Endothelial cell of umbilical vein (primary cell): Measurements from ENCODE around the gene ELF3. TPM values are rescaled to one million over a fixed set of nuclear protein-coding genes. Genes with fewer than 3 reads are reported as not detected.

Experiments
- BruUV-seq: library from RNA; stranded (reverse); fragments of 400-500 nt; replicated peaks from 2 replicates; lab custom pipeline; 2021; lab: Mats Ljungman, UMichigan
- CTCF ChIA-PET: fragments of 300-600, 350-600 bp; sonication (Branson Sonifier 250); formaldehyde crosslinking; loops from one replicate; lab custom pipeline; 2021; ENCODE audit warnings: antibody characterized with exemption, inconsistent platforms; lab: Charles Lee
- POLR2A ChIA-PET: fragments of 300-600, 350-600 bp; sonication (Branson Sonifier 250); formaldehyde crosslinking; loops from one replicate; lab custom pipeline; 2021; ENCODE audit warnings: antibody characterized with exemption, inconsistent platforms; lab: Charles Lee
- DNase-seq: peaks from one replicate; pipeline ENCODE4 v3.0.0-alpha.2; 2011; ENCODE audit warnings: low read depth, low spot score
- FAIRE-seq: peaks from 2 replicates; lab custom pipeline; 2011; peaks lifted over from hg19 to GRCh38; lab: Jason Lieb, UNC
- H2AFZ ChIP-seq: 2 replicates; pipeline ENCODE4 v1.6.0; 2012; ENCODE audit warnings: low read depth, low read length, control low read depth, inconsistent platforms
- H3K27ac ChIP-seq: 2 replicates; pipeline ENCODE4 v1.5.1; 2011; ENCODE audit warnings: low read depth, mild to moderate bottlenecking, control low read depth, low read length, moderate library complexity; ENCODE audit not compliant: insufficient read depth
- H3K27me3 ChIP-seq, 2 experiments: 2 replicates each; pipeline versions ENCODE4 v1.6.0 to v1.6.1; 2011; ENCODE audit warnings: low read length in 2 of 2, mixed read lengths in 1 of 2; ENCODE audit not compliant: control insufficient read depth in 2 of 2, insufficient read depth in 2 of 2
- H3K36me3 ChIP-seq, 2 experiments: 2 replicates in 1 of 2; 3 replicates in 1 of 2; pipeline ENCODE4 v1.5.1; 2011; ENCODE audit warnings: low read length in 2 of 2, mild to moderate bottlenecking in 1 of 2, moderate library complexity in 1 of 2; ENCODE audit not compliant: control insufficient read depth in 2 of 2, insufficient read depth in 2 of 2; ENCODE audit errors: extremely low read depth in 1 of 2
- H3K4me1 ChIP-seq: 3 replicates; pipeline ENCODE4 v1.5.1; 2011; ENCODE audit warnings: mild to moderate bottlenecking, low read length; ENCODE audit not compliant: control insufficient read depth, insufficient read depth; ENCODE audit errors: extremely low read depth
- H3K4me2 ChIP-seq: 2 replicates; pipeline ENCODE4 v1.6.1; 2011; ENCODE audit warnings: low read length, control low read depth, mixed read lengths; ENCODE audit not compliant: insufficient read depth
- H3K4me3 ChIP-seq, 3 experiments: fragments of 200-600 bp in 1 of 3; sonication (generic), shearing (Covaris generic) in 1 of 3; replicated peaks in 1 of 3; 2 replicates each; pipeline ENCODE4 v1.5.1; 2011 to 2016; ENCODE audit warnings: control low read depth in 3 of 3, low read length in 3 of 3, mild to moderate bottlenecking in 2 of 3, inconsistent platforms in 1 of 3, low read depth in 1 of 3, moderate library complexity in 1 of 3; ENCODE audit not compliant: insufficient read depth in 1 of 3
- H3K79me2 ChIP-seq: 2 replicates; pipeline ENCODE4 v1.6.0; 2012; ENCODE audit warnings: low read length, inconsistent platforms; ENCODE audit not compliant: control insufficient read depth, insufficient read depth
- H3K9ac ChIP-seq: replicated peaks from 2 replicates; pipeline ENCODE3; 2011; ENCODE audit warnings: low read length, control low read depth; ENCODE audit not compliant: insufficient read depth; ENCODE audit errors: extremely low read depth
- H3K9me1 ChIP-seq: replicated peaks from 3 replicates; pipeline ENCODE4 v1.6.0; 2011; ENCODE audit warnings: mild to moderate bottlenecking, low read length; ENCODE audit not compliant: control insufficient read depth, insufficient read depth; ENCODE audit errors: extremely low read depth
- H3K9me3 ChIP-seq: replicated peaks from 2 replicates; pipeline ENCODE4 v1.5.1; 2012; ENCODE audit warnings: low read length, inconsistent platforms; ENCODE audit not compliant: control insufficient read depth, insufficient read depth
- H4K20me1 ChIP-seq: replicated peaks from 2 replicates; pipeline ENCODE3; 2011; ENCODE audit warnings: mild to moderate bottlenecking, low read length; ENCODE audit not compliant: control insufficient read depth, insufficient read depth; ENCODE audit errors: extremely low read depth
- EZH2 ChIP-seq: IDR thresholded peaks from 2 replicates; pipeline ENCODE4 v1.6.1; 2012; ENCODE audit warnings: borderline replicate concordance, low read depth, mild to moderate bottlenecking, moderate library complexity, low read length, inconsistent platforms; ENCODE audit not compliant: severe bottlenecking
- FOS ChIP-seq: IDR thresholded peaks from 2 replicates; pipeline ENCODE4 v1.6.1; 2011; ENCODE audit warnings: mild to moderate bottlenecking, low read length, moderate library complexity, borderline replicate concordance; ENCODE audit not compliant: insufficient read depth
- GATA2 ChIP-seq: IDR thresholded peaks from 2 replicates; pipeline ENCODE4 v1.7.0; 2011; ENCODE audit warnings: low read depth, mild to moderate bottlenecking, moderate library complexity, mixed read lengths, low read length; ENCODE audit not compliant: insufficient read length, insufficient read depth
- JUN ChIP-seq: IDR thresholded peaks from 2 replicates; pipeline ENCODE4 v1.6.1; 2011; ENCODE audit warnings: borderline replicate concordance, low read depth; ENCODE audit not compliant: insufficient read length, insufficient read depth
- MYC ChIP-seq: IDR thresholded peaks from one replicate; pipeline ENCODE4 v1.6.1; 2011; ENCODE audit warnings: mild to moderate bottlenecking, low read depth, low read length
- POLR2A ChIP-seq: IDR thresholded peaks from 2 replicates; pipeline ENCODE4 v1.6.1; 2012; ENCODE audit warnings: low read depth, mild to moderate bottlenecking, control low read depth, low read length
- POLR2AphosphoS5 ChIP-seq: IDR thresholded peaks from 2 replicates; pipeline ENCODE4 v1.6.1; 2012; ENCODE audit warnings: low read depth, mild to moderate bottlenecking, control low read depth, low read length, moderate library complexity; ENCODE audit not compliant: insufficient read depth
- dilution Hi-C: fragments of 300-500 bp; cut with MboI; formaldehyde crosslinking; loops from one replicate; pipeline ENCODE4 v1.15.0; 2019; ENCODE audit warnings: low sequenced_read_pairs; ENCODE audit not compliant: extremely low pct_ligation_motif_present
- intact Hi-C: fragments of 100-400 bp; cut with micrococcal nuclease; formaldehyde crosslinking; loops from one replicate; pipeline ENCODE4 v1.10.0; 2022
- polyA plus RNA-seq, 4 experiments: library from polyadenylated mRNA; depleted of rRNA in 3 of 4; stranded (reverse) in 3 of 4; unstranded in 1 of 4; fragments of >200 nt; gene quantifications; 2 replicates each; pipeline versions ENCODE4 v1.2.1 to v1.2.3, GENCODE V29; 2011 to 2012; ENCODE audit warnings: missing spikeins in 1 of 4
- total RNA-seq: library from RNA; stranded (reverse); gene quantifications from 2 replicates; pipeline ENCODE4 v1.2.3, GENCODE V29; 2021
- TF ChIP-seq, protein P1 (sequence below), 2 donors: IDR thresholded peaks; 1 replicate in 1 of 2; 2 replicates in 1 of 2; pipeline ENCODE4 v1.5.1; 2011; ENCODE audit warnings: low read length in 2 of 2, mild to moderate bottlenecking in 2 of 2, moderate library complexity in 2 of 2, control low read depth in 1 of 2, inconsistent platforms in 1 of 2, low read depth in 1 of 2; ENCODE audit not compliant: insufficient read depth in 1 of 2; ENCODE audit errors: extremely low read depth in 1 of 2
- TF ChIP-seq, protein P2 (sequence below): IDR thresholded peaks from 2 replicates; pipeline ENCODE4 v1.6.1; 2011; ENCODE audit not compliant: insufficient read depth, insufficient read length

ELF3 gene
- total and polyA plus RNA-seq, 2 donors (not counting 3 experiments of a cell fraction or from before 2014, with no cell fraction given): 0.07 to 0.29 TPM

DNA sequence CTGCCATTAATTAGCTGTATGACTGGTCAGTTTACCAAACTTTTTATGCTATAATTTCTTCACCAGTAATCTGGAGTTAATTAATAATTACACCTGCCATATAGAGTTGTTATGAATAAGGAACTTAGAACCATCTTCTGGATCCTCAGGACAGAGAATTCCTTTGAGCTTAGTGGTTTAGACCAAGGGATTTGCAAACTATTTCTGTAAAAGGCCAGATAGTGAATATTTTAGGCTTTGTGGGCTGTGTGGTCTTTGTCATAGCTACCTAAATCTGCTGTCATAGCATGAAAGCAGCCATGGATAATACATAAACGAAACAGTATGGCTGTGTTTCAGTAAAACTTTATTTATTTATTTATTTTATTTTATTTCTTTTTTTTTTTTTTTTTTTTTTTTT lies 46.1 kb upstream of the ELF3 start:
- H3K36me3 ChIP-seq: peaks cover 16 to 18% of the 10 kb centered on the region in 2 experiments

More for the DNA sequence above, 46.1 kb upstream of the ELF3 start:
- Histone ChIP-seq H2AFZ (no peak overlapping the region), H3K9ac (no peak overlapping the region), H3K4me3 (no peak overlapping the region), H3K79me2 (peaks cover 5% of the 10 kb centered on the region), H3K4me1 (no peaks in the 10 kb centered on the region), H3K4me2 (no peak overlapping the region), H3K9me1 (no peaks in the 10 kb centered on the region), H3K27ac (no peak overlapping the region), H4K20me1 (no peaks in the 10 kb centered on the region), H3K27me3 (no peaks in the 10 kb centered on the region), H3K9me3 (no peaks in the 10 kb centered on the region)
- DNase-seq (no peak), FAIRE-seq (no peak)
- TF ChIP-seq, protein P1, sequence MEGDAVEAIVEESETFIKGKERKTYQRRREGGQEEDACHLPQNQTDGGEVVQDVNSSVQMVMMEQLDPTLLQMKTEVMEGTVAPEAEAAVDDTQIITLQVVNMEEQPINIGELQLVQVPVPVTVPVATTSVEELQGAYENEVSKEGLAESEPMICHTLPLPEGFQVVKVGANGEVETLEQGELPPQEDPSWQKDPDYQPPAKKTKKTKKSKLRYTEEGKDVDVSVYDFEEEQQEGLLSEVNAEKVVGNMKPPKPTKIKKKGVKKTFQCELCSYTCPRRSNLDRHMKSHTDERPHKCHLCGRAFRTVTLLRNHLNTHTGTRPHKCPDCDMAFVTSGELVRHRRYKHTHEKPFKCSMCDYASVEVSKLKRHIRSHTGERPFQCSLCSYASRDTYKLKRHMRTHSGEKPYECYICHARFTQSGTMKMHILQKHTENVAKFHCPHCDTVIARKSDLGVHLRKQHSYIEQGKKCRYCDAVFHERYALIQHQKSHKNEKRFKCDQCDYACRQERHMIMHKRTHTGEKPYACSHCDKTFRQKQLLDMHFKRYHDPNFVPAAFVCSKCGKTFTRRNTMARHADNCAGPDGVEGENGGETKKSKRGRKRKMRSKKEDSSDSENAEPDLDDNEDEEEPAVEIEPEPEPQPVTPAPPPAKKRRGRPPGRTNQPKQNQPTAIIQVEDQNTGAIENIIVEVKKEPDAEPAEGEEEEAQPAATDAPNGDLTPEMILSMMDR (IDR thresholded peaks at IDR 0.05; ENCODE audit: extremely low read depth in 1 of 2, insufficient read depth in 1 of 2, low read depth in 1 of 2, low read length in 2 of 2): no peak
- TF ChIP-seq POLR2A (no peak), GATA2 (no peak), MYC (no peak), EZH2 (no peak), FOS (no peak), POLR2AphosphoS5 (no peak), JUN (no peak)
- TF ChIP-seq, protein P2, sequence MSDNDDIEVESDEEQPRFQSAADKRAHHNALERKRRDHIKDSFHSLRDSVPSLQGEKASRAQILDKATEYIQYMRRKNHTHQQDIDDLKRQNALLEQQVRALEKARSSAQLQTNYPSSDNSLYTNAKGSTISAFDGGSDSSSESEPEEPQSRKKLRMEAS: no peak
- no TSS peak for BruUV-seq
- ChIA-PET POLR2A (interaction anchor here (1.0 to 1.7 kb wide), 2 partner anchors 60 to 68 kb away, joined by 4 read pairs; no protein-coding TSS in a partner anchor), CTCF (interaction anchor here (1.1 to 15.9 kb wide), 4 partner anchors 8 to 86 kb away, joined by 3 to 577 read pairs (median 3); no protein-coding TSS in a partner anchor)
- intact Hi-C loops: no loop called here
- dilution Hi-C loops: no loop called here
